Right atrium auricular region (tissue), 2 donors: ENCODE results near the gene SPOP. TPM values are rescaled to one million over a fixed set of nuclear protein-coding genes. Genes with fewer than 3 reads are reported as not detected.

Source experiments
- DNase-seq: peaks from one replicate; pipeline ENCODE4 v3.0.0-alpha.2; 2019; ENCODE audit warnings: low spot score
- H3K27ac ChIP-seq, 2 donors: fragments of 200-600 bp; sonication (generic); 1 replicate in 1 of 2; 2 replicates in 1 of 2; pipeline ENCODE4 v1.5.1; 2016 to 2019
- H3K27me3 ChIP-seq, 2 donors: fragments of 200-600 bp; sonication (generic); one replicate each; pipeline versions ENCODE4 v1.5.1 to v1.6.0; 2017 to 2019
- H3K36me3 ChIP-seq: fragments of 200-600 bp; sonication (generic); one replicate; pipeline ENCODE4 v1.5.1; 2016
- H3K4me1 ChIP-seq, 2 donors: fragments of 200-600 bp; sonication (generic); one replicate each; pipeline versions ENCODE4 v1.5.1 to v1.6.0; 2017 to 2019
- H3K4me3 ChIP-seq, 2 donors: fragments of 200-600 bp; sonication (generic); 1 replicate in 1 of 2; 2 replicates in 1 of 2; pipeline ENCODE4 v1.5.1; 2017 to 2019; ENCODE audit warnings: mild to moderate bottlenecking in 1 of 2, moderate library complexity in 1 of 2
- H3K9me3 ChIP-seq, 2 donors: fragments of 200-600 bp; sonication (generic); one replicate each; pipeline ENCODE4 v1.5.1; 2019
- CTCF ChIP-seq, 2 donors: fragments of 200-600 bp; sonication (generic); IDR thresholded peaks; one replicate each; pipeline ENCODE4 v1.5.1; 2019; ENCODE audit warnings: antibody characterized with exemption in 2 of 2
- total RNA-seq, 2 donors: library from RNA; depleted of rRNA; stranded (reverse); fragments of >200 nt; gene quantifications; one replicate each; pipeline ENCODE4 v1.1.0, GENCODE V29; 2016

Gene SPOP
- total RNA-seq, 2 donors from 2014 or later, result 40.9 to 71.8 TPM

GRCh38 chr17:49582055-49582722 lies 95.7 kb downstream of the SPOP start:
- DNase-seq, result no peak
- Histone ChIP-seq H3K27ac (no peak overlapping the region), H3K4me1 (peaks cover 0 to 18% of the 10 kb centered on the region in 2 donors)

GRCh38 chr17:49581648-49581998 lies 96.3 kb downstream of the SPOP start:
- no peak for DNase-seq
- no peak overlapping the region for H3K27ac ChIP-seq

More at GRCh38 chr17:49582055-49582722, 95.7 kb downstream of the SPOP start:
- Histone ChIP-seq H3K27me3 (no peaks in the 10 kb centered on the region), H3K4me3 (no peak overlapping the region), H3K36me3 (no peaks in the 10 kb centered on the region), H3K9me3 (no peaks in the 10 kb centered on the region)
- TF ChIP-seq CTCF (IDR thresholded peaks at IDR 0.05), result no peak

DNA sequence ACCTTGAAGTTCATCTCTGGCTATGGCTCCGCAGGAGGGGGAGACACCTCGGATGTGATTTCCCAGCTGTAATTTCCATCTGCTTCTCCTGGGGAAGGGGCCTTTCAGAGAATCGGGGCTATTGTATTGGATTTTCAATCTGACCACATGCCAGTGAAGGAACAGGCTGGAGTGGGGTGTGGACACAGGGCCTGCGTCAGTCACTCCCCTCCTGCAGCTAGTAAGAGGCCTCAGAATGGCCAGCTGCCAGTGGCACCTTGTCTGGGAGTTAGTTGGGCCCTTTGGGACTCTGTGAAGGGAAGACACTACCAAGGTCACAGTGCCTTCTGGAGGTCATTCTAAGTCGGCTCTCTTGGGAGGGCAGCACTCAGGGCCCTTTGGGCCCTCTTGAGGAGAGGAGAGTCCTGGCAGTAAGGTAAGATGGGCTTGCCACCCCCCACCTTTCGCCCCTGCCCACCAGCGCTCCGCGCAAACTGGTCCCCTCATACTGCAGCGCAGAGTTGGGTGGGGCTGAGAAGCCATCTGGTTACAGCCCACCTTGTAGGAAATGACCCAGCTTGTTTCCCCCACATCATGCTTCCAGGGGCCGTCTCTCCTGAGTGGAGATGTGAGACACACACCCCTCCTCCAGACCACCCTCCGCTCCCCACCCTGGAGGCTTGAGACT lies 96.8 kb downstream of the SPOP start:
- Histone ChIP-seq H3K36me3 (no peaks in the 10 kb centered on the region), H3K27me3 (no peaks in the 10 kb centered on the region), H3K4me1 (peaks cover 0 to 28% of the 10 kb centered on the region in 2 donors), H3K27ac (no peak overlapping the region), H3K4me3 (no peak overlapping the region), H3K9me3 (no peaks in the 10 kb centered on the region)
- TF ChIP-seq CTCF (IDR thresholded peaks at IDR 0.05), result no peak
- DNase-seq, result no peak

More at GRCh38 chr17:49581648-49581998, 96.3 kb downstream of the SPOP start:
- Histone ChIP-seq H3K4me3 (no peak overlapping the region), H3K9me3 (no peaks in the 10 kb centered on the region), H3K4me1 (peaks cover 0 to 24% of the 10 kb centered on the region in 2 donors), H3K27me3 (no peaks in the 10 kb centered on the region), H3K36me3 (no peaks in the 10 kb centered on the region)
- TF ChIP-seq CTCF (IDR thresholded peaks at IDR 0.05), result no peak

- H3K27ac ChIP-seq, result no peak overlapping the region
- TF ChIP-seq CTCF (IDR thresholded peaks at IDR 0.05), result no peak
- no peaks in the 10 kb centered on the region for H3K9me3 ChIP-seq
- no peak overlapping the region for H3K4me3 ChIP-seq
- no peaks in the 10 kb centered on the region for H3K36me3 ChIP-seq
- DNase-seq, result no peak
- H3K4me1 ChIP-seq, result peaks cover 0 to 35% of the 10 kb centered on the region in 2 donors
- H3K27me3 ChIP-seq, result no peaks in the 10 kb centered on the region
Measured at GRCh38 chr17:49580055-49580721, 97.7 kb downstream of the SPOP start.

- TF ChIP-seq CTCF (IDR thresholded peaks at IDR 0.05), result no peak
- Histone ChIP-seq H3K9me3 (no peaks in the 10 kb centered on the region), H3K27me3 (no peaks in the 10 kb centered on the region), H3K4me1 (peaks cover 0 to 42% of the 10 kb centered on the region in 2 donors), H3K27ac (no peak overlapping the region), H3K36me3 (no peaks in the 10 kb centered on the region), H3K4me3 (no peak overlapping the region)
- DNase-seq, result no peak
Measured at GRCh38 chr17:49579522-49579921, 98.4 kb downstream of the SPOP start.
